HG02973 (cell line): ENCODE results near the gene AFG3L2.

Experiments
- ATAC-seq: cut with Tn5 transposase; IDR thresholded peaks from one replicate; pipeline ENCODE4 v1.9.1; 2021; ENCODE audit warnings: moderate library complexity; ENCODE audit not compliant: unreplicated experiment

The AFG3L2 gene

GRCh38 chr18:12282442-12283039 lies 94.5 kb downstream of the AFG3L2 start:
- no peak for ATAC-seq

- ATAC-seq: no peak
Observed at GRCh38 chr18:12281861-12282260, 95.2 kb downstream of the AFG3L2 start.

- ATAC-seq: no peak
Observed at GRCh38 chr18:12279781-12280531, 97.1 kb downstream of the AFG3L2 start.
